ENCODE measurements around the gene CIB4.

The CIB4 gene

GRCh38 chr2:26644188-26644835 is 3.1 kb upstream of the CIB4 start:
- Histone ChIP-seq H3K9me3 (ENCODE audit: control insufficient read depth in 2 of 2, low read length in 2 of 2) (no peaks in the 10 kb centered on the region), H3K4me3 (ENCODE audit: low read length in 2 of 2) (no peak overlapping the region), H3K27me3 (ENCODE audit: control insufficient read depth in 1 of 2, insufficient read depth in 2 of 2, low read length in 2 of 2) (peaks cover 0 to 3% of the 10 kb centered on the region in 2 donors), H3K36me3 (ENCODE audit: control insufficient read depth in 2 of 2, insufficient read depth in 2 of 2, low read length in 2 of 2) (no peaks in the 10 kb centered on the region), H3K4me1 (ENCODE audit: control insufficient read depth, insufficient read depth, low read length) (peaks cover 5% of the 10 kb centered on the region), H3K27ac (ENCODE audit: low read length) (no peak overlapping the region), H3K9ac (ENCODE audit: low read length in 2 of 2) (no peak overlapping the region)

GRCh38 chr2:26642429-26642828 is 1.3 kb upstream of the CIB4 start:
- Histone ChIP-seq H3K9me3 (ENCODE audit: control insufficient read depth in 2 of 2, low read length in 2 of 2) (no peaks in the 10 kb centered on the region), H3K9ac (ENCODE audit: low read length in 2 of 2) (no peak overlapping the region), H3K4me1 (ENCODE audit: control insufficient read depth, insufficient read depth, low read length) (peaks cover 3% of the 10 kb centered on the region), H3K27ac (ENCODE audit: low read length) (no peak overlapping the region), H3K36me3 (ENCODE audit: control insufficient read depth in 2 of 2, insufficient read depth in 2 of 2, low read length in 2 of 2) (no peaks in the 10 kb centered on the region), H3K27me3 (ENCODE audit: control insufficient read depth in 1 of 2, insufficient read depth in 2 of 2, low read length in 2 of 2) (peaks cover 0 to 3% of the 10 kb centered on the region in 2 donors), H3K4me3 (ENCODE audit: low read length in 2 of 2) (no peak overlapping the region)

GRCh38 chr2:26640331-26640745 is 828 bp downstream of the CIB4 start:
- Histone ChIP-seq H3K36me3 (ENCODE audit: control insufficient read depth in 2 of 2, insufficient read depth in 2 of 2, low read length in 2 of 2) (no peaks in the 10 kb centered on the region), H3K27ac (ENCODE audit: low read length) (no peak overlapping the region), H3K27me3 (ENCODE audit: control insufficient read depth in 1 of 2, insufficient read depth in 2 of 2, low read length in 2 of 2) (peaks cover 0 to 3% of the 10 kb centered on the region in 2 donors), H3K4me3 (ENCODE audit: low read length in 2 of 2) (no peak overlapping the region), H3K9me3 (ENCODE audit: control insufficient read depth in 2 of 2, low read length in 2 of 2) (no peaks in the 10 kb centered on the region), H3K9ac (ENCODE audit: low read length in 2 of 2) (no peak overlapping the region), H3K4me1 (ENCODE audit: control insufficient read depth, insufficient read depth, low read length) (peaks cover 3% of the 10 kb centered on the region)

GRCh38 chr2:26639685-26640243 is 1.4 kb downstream of the CIB4 start:
- Histone ChIP-seq H3K9ac (ENCODE audit: low read length in 2 of 2) (no peak overlapping the region), H3K27me3 (ENCODE audit: control insufficient read depth in 1 of 2, insufficient read depth in 2 of 2, low read length in 2 of 2) (peaks cover 0 to 3% of the 10 kb centered on the region in 2 donors), H3K36me3 (ENCODE audit: control insufficient read depth in 2 of 2, insufficient read depth in 2 of 2, low read length in 2 of 2) (no peaks in the 10 kb centered on the region), H3K27ac (ENCODE audit: low read length) (no peak overlapping the region), H3K4me1 (ENCODE audit: control insufficient read depth, insufficient read depth, low read length) (peaks cover 3% of the 10 kb centered on the region), H3K9me3 (ENCODE audit: control insufficient read depth in 2 of 2, low read length in 2 of 2) (no peaks in the 10 kb centered on the region), H3K4me3 (ENCODE audit: low read length in 2 of 2) (no peak overlapping the region)

GRCh38 chr2:26637811-26638310 is 3.3 kb downstream of the CIB4 start:
- no peak overlapping the region for H3K9ac ChIP-seq (ENCODE audit: low read length in 2 of 2)
- peaks cover 0 to 3% of the 10 kb centered on the region in 2 donors for H3K27me3 ChIP-seq (ENCODE audit: control insufficient read depth in 1 of 2, insufficient read depth in 2 of 2, low read length in 2 of 2)
- H3K9me3 ChIP-seq (ENCODE audit: control insufficient read depth in 2 of 2, low read length in 2 of 2) = no peaks in the 10 kb centered on the region
- no peak overlapping the region for H3K27ac ChIP-seq (ENCODE audit: low read length)
- H3K4me3 ChIP-seq (ENCODE audit: low read length in 2 of 2) = no peak overlapping the region
- H3K4me1 ChIP-seq (ENCODE audit: control insufficient read depth, insufficient read depth, low read length) = peaks cover 15% of the 10 kb centered on the region
- H3K36me3 ChIP-seq (ENCODE audit: control insufficient read depth in 2 of 2, insufficient read depth in 2 of 2, low read length in 2 of 2) = no peaks in the 10 kb centered on the region

GRCh38 chr2:26636935-26637334 is 4.2 kb downstream of the CIB4 start:
- Histone ChIP-seq H3K9ac (ENCODE audit: low read length in 2 of 2) (no peak overlapping the region), H3K27me3 (ENCODE audit: control insufficient read depth in 1 of 2, insufficient read depth in 2 of 2, low read length in 2 of 2) (peaks cover 0 to 3% of the 10 kb centered on the region in 2 donors), H3K27ac (ENCODE audit: low read length) (no peak overlapping the region), H3K36me3 (ENCODE audit: control insufficient read depth in 2 of 2, insufficient read depth in 2 of 2, low read length in 2 of 2) (no peaks in the 10 kb centered on the region), H3K4me3 (ENCODE audit: low read length in 2 of 2) (no peak overlapping the region), H3K9me3 (ENCODE audit: control insufficient read depth in 2 of 2, low read length in 2 of 2) (no peaks in the 10 kb centered on the region), H3K4me1 (ENCODE audit: control insufficient read depth, insufficient read depth, low read length) (peaks cover 18% of the 10 kb centered on the region)

GRCh38 chr2:26635401-26635800 is 5.8 kb downstream of the CIB4 start:
- peaks cover 18% of the 10 kb centered on the region for H3K4me1 ChIP-seq (ENCODE audit: control insufficient read depth, insufficient read depth, low read length)
- no peak overlapping the region for H3K27ac ChIP-seq (ENCODE audit: low read length)
- no peak overlapping the region for H3K9ac ChIP-seq (ENCODE audit: low read length in 2 of 2)
- H3K4me3 ChIP-seq (ENCODE audit: low read length in 2 of 2) = no peak overlapping the region
- peaks cover 0 to 1% of the 10 kb centered on the region in 2 donors for H3K27me3 ChIP-seq (ENCODE audit: control insufficient read depth in 1 of 2, insufficient read depth in 2 of 2, low read length in 2 of 2)
- H3K9me3 ChIP-seq (ENCODE audit: control insufficient read depth in 2 of 2, low read length in 2 of 2) = no peaks in the 10 kb centered on the region
- no peaks in the 10 kb centered on the region for H3K36me3 ChIP-seq (ENCODE audit: control insufficient read depth in 2 of 2, insufficient read depth in 2 of 2, low read length in 2 of 2)

- no peaks in the 10 kb centered on the region for H3K27me3 ChIP-seq (ENCODE audit: control insufficient read depth in 1 of 2, insufficient read depth in 2 of 2, low read length in 2 of 2)
- H3K4me3 ChIP-seq (ENCODE audit: low read length in 2 of 2) = no peak overlapping the region
- no peak overlapping the region for H3K9ac ChIP-seq (ENCODE audit: low read length in 2 of 2)
- no peaks in the 10 kb centered on the region for H3K36me3 ChIP-seq (ENCODE audit: control insufficient read depth in 2 of 2, insufficient read depth in 2 of 2, low read length in 2 of 2)
- no peak overlapping the region for H3K27ac ChIP-seq (ENCODE audit: low read length)
- no peaks in the 10 kb centered on the region for H3K9me3 ChIP-seq (ENCODE audit: control insufficient read depth in 2 of 2, low read length in 2 of 2)
- peaks cover 18% of the 10 kb centered on the region for H3K4me1 ChIP-seq (ENCODE audit: control insufficient read depth, insufficient read depth, low read length)
Measured at GRCh38 chr2:26634636-26635230, 6.4 kb downstream of the CIB4 start.

GRCh38 chr2:26633993-26634595 is 7.1 kb downstream of the CIB4 start:
- no peaks in the 10 kb centered on the region for H3K36me3 ChIP-seq (ENCODE audit: control insufficient read depth in 2 of 2, insufficient read depth in 2 of 2, low read length in 2 of 2)
- H3K27me3 ChIP-seq (ENCODE audit: control insufficient read depth in 1 of 2, insufficient read depth in 2 of 2, low read length in 2 of 2) = no peaks in the 10 kb centered on the region
- H3K4me1 ChIP-seq (ENCODE audit: control insufficient read depth, insufficient read depth, low read length) = peaks cover 18% of the 10 kb centered on the region
- no peaks in the 10 kb centered on the region for H3K9me3 ChIP-seq (ENCODE audit: control insufficient read depth in 2 of 2, low read length in 2 of 2)
- H3K9ac ChIP-seq (ENCODE audit: low read length in 2 of 2) = peak overlapping the region in 1 of 2 donors; percentile 13
- peak overlapping the region in 1 of 2 donors; percentile 8 for H3K4me3 ChIP-seq (ENCODE audit: low read length in 2 of 2)
- H3K27ac ChIP-seq (ENCODE audit: low read length) = no peak overlapping the region

GRCh38 chr2:26633351-26633945 is 7.7 kb downstream of the CIB4 start:
- no peaks in the 10 kb centered on the region for H3K9me3 ChIP-seq (ENCODE audit: control insufficient read depth in 2 of 2, low read length in 2 of 2)
- H3K9ac ChIP-seq (ENCODE audit: low read length in 2 of 2) = peak overlapping the region in 1 of 2 donors; percentile 13
- peak overlapping the region in 1 of 2 donors; percentile 29 for H3K4me3 ChIP-seq (ENCODE audit: low read length in 2 of 2)
- H3K36me3 ChIP-seq (ENCODE audit: control insufficient read depth in 2 of 2, insufficient read depth in 2 of 2, low read length in 2 of 2) = no peaks in the 10 kb centered on the region
- H3K27me3 ChIP-seq (ENCODE audit: control insufficient read depth in 1 of 2, insufficient read depth in 2 of 2, low read length in 2 of 2) = no peaks in the 10 kb centered on the region
- H3K4me1 ChIP-seq (ENCODE audit: control insufficient read depth, insufficient read depth, low read length) = peaks cover 18% of the 10 kb centered on the region
- H3K27ac ChIP-seq (ENCODE audit: low read length) = no peak overlapping the region
